Measurements from ENCODE around the gene BTBD9.
"Not testable (repeated sequence)": the region's sequence is repeated elsewhere in the genome, so short reads cannot be mapped to it uniquely, and the experiment has no call there.

BTBD9 gene

GRCh38 chr6:38429546-38429945 is 210.2 kb downstream of the BTBD9 start:
- DNase-seq (ENCODE audit: low spot score): no peak

- peak; percentile 19 for DNase-seq (ENCODE audit: low spot score)
Measured at GRCh38 chr6:38427492-38428210, 212.1 kb downstream of the BTBD9 start.

- not testable (repeated sequence) for DNase-seq (ENCODE audit: low spot score)
Measured at GRCh38 chr6:38425788-38426488, 213.8 kb downstream of the BTBD9 start.

- DNase-seq (ENCODE audit: low spot score): no peak
Measured at GRCh38 chr6:38423746-38424145, 216.0 kb downstream of the BTBD9 start.

- no peak for DNase-seq (ENCODE audit: low spot score)
Measured at GRCh38 chr6:38420207-38420606, 219.5 kb downstream of the BTBD9 start.

- no peak for DNase-seq (ENCODE audit: low spot score)
Measured at GRCh38 chr6:38417521-38417920, 222.2 kb downstream of the BTBD9 start.

- DNase-seq (ENCODE audit: low spot score): no peak
Measured at GRCh38 chr6:38415231-38416005, 224.3 kb downstream of the BTBD9 start.

GRCh38 chr6:38413102-38413800 is 226.5 kb downstream of the BTBD9 start:
- no peak for DNase-seq (ENCODE audit: low spot score)

- no peak for DNase-seq (ENCODE audit: low spot score)
Measured at GRCh38 chr6:38407192-38407591, 232.5 kb downstream of the BTBD9 start.

- no peak for DNase-seq (ENCODE audit: low spot score)
Measured at GRCh38 chr6:38406096-38406495, 233.6 kb downstream of the BTBD9 start.

- DNase-seq (ENCODE audit: low spot score): no peak
Measured at GRCh38 chr6:38404900-38405556, 234.7 kb downstream of the BTBD9 start.

- peak; percentile 54 for DNase-seq (ENCODE audit: low spot score)
Measured at GRCh38 chr6:38404355-38404754, 235.4 kb downstream of the BTBD9 start.

- no peak for DNase-seq (ENCODE audit: low spot score)
Measured at GRCh38 chr6:38403548-38403947, 236.2 kb downstream of the BTBD9 start.

GRCh38 chr6:38400764-38401163 is 239.0 kb downstream of the BTBD9 start:
- DNase-seq (ENCODE audit: low spot score): no peak

- DNase-seq (ENCODE audit: low spot score): no peak
Measured at GRCh38 chr6:38400101-38400500, 239.6 kb downstream of the BTBD9 start.

- DNase-seq (ENCODE audit: low spot score): no peak
Measured at GRCh38 chr6:38396209-38396608, 243.5 kb downstream of the BTBD9 start.

- no peak for DNase-seq (ENCODE audit: low spot score)
Measured at GRCh38 chr6:38393986-38394385, 245.7 kb downstream of the BTBD9 start.

GRCh38 chr6:38391626-38392579 is 247.8 kb downstream of the BTBD9 start:
- DNase-seq (ENCODE audit: low spot score): no peak

GRCh38 chr6:38391206-38391605 is 248.5 kb downstream of the BTBD9 start:
- DNase-seq (ENCODE audit: low spot score): no peak

GRCh38 chr6:38389875-38390274 is 249.9 kb downstream of the BTBD9 start:
- no peak for DNase-seq (ENCODE audit: low spot score)

- no peak for DNase-seq (ENCODE audit: low spot score)
Measured at GRCh38 chr6:38387971-38388370, 251.8 kb downstream of the BTBD9 start.

Data from NAMALWA (cell line).